Measurements from ENCODE around the gene CACNA2D1.

Gene CACNA2D1

DNA sequence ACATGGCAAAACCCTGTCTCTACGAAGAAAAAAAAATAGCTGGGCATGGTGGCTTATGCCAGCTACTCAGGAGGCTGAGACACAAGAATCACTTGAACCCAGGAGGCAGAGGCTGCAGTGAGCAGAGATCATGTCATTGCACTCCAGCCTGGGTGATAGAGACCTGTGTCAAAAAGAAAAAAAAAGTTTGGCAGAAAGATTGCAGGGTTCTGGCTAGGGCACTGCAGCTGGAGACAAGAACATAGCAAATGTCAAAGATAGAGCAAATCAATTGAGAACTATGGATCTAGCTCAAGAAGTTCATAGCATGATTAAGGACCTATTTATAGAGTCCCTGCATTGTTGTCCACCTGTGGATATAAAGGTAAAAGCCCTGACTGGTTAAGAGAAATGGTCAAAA is 79.5 kb downstream of the CACNA2D1 start:
- TF ChIP-seq TAF1 (IDR thresholded peaks at IDR 0.05; ENCODE audit: borderline replicate concordance, insufficient read depth, low read length) (no peak), SIN3A (IDR thresholded peaks at IDR 0.05; ENCODE audit: borderline replicate concordance, insufficient read depth, low read length) (no peak), FOXP2 (optimal IDR thresholded peaks at IDR 0.05; ENCODE audit: borderline replicate concordance, extremely low read depth, extremely low read length, insufficient read depth) (no peak), POLR2AphosphoS5 (IDR thresholded peaks at IDR 0.05; ENCODE audit: low read depth, low read length) (no peak)
- TF ChIP-seq, protein P1, sequence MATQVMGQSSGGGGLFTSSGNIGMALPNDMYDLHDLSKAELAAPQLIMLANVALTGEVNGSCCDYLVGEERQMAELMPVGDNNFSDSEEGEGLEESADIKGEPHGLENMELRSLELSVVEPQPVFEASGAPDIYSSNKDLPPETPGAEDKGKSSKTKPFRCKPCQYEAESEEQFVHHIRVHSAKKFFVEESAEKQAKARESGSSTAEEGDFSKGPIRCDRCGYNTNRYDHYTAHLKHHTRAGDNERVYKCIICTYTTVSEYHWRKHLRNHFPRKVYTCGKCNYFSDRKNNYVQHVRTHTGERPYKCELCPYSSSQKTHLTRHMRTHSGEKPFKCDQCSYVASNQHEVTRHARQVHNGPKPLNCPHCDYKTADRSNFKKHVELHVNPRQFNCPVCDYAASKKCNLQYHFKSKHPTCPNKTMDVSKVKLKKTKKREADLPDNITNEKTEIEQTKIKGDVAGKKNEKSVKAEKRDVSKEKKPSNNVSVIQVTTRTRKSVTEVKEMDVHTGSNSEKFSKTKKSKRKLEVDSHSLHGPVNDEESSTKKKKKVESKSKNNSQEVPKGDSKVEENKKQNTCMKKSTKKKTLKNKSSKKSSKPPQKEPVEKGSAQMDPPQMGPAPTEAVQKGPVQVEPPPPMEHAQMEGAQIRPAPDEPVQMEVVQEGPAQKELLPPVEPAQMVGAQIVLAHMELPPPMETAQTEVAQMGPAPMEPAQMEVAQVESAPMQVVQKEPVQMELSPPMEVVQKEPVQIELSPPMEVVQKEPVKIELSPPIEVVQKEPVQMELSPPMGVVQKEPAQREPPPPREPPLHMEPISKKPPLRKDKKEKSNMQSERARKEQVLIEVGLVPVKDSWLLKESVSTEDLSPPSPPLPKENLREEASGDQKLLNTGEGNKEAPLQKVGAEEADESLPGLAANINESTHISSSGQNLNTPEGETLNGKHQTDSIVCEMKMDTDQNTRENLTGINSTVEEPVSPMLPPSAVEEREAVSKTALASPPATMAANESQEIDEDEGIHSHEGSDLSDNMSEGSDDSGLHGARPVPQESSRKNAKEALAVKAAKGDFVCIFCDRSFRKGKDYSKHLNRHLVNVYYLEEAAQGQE (IDR thresholded peaks at IDR 0.05; ENCODE audit: insufficient read depth in 1 of 2, low read depth in 2 of 2, low read length in 2 of 2), result no peak

DNA sequence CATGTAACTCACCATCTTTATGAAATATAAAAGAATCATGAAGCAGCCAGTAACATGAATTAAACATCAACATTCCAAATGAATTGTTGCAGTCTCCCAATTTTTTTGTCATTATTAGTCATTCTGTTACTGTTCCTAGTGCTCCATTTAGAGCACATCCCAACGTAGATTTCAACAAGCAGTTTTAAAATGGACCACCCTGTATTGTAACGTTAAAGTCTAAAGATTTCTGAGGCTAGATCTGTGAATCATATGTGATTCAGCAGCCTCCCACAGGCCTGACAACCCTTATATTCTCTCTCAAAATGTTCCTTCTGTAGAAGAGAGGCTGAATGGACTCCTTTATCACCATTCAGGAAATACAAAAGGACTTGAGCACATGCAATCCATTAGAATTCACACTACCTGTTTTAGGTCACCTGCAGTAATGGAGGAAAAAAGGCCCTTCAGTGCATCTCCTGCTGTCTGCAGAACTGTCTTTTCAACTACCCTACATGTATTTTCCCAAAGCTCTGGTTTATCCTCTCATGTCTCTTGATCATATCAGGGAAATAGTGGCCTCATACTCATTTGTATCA is 81.4 kb downstream of the CACNA2D1 start:
- no peak for TF ChIP-seq TAF1 (IDR thresholded peaks at IDR 0.05; ENCODE audit: borderline replicate concordance, insufficient read depth, low read length)
- TF ChIP-seq FOXP2 (optimal IDR thresholded peaks at IDR 0.05; ENCODE audit: borderline replicate concordance, extremely low read depth, extremely low read length, insufficient read depth), result no peak
- no peak for TF ChIP-seq POLR2AphosphoS5 (IDR thresholded peaks at IDR 0.05; ENCODE audit: low read depth, low read length)
- TF ChIP-seq, protein P1 (IDR thresholded peaks at IDR 0.05; ENCODE audit: insufficient read depth in 1 of 2, low read depth in 2 of 2, low read length in 2 of 2), result no peak
- no peak for TF ChIP-seq SIN3A (IDR thresholded peaks at IDR 0.05; ENCODE audit: borderline replicate concordance, insufficient read depth, low read length)

DNA sequence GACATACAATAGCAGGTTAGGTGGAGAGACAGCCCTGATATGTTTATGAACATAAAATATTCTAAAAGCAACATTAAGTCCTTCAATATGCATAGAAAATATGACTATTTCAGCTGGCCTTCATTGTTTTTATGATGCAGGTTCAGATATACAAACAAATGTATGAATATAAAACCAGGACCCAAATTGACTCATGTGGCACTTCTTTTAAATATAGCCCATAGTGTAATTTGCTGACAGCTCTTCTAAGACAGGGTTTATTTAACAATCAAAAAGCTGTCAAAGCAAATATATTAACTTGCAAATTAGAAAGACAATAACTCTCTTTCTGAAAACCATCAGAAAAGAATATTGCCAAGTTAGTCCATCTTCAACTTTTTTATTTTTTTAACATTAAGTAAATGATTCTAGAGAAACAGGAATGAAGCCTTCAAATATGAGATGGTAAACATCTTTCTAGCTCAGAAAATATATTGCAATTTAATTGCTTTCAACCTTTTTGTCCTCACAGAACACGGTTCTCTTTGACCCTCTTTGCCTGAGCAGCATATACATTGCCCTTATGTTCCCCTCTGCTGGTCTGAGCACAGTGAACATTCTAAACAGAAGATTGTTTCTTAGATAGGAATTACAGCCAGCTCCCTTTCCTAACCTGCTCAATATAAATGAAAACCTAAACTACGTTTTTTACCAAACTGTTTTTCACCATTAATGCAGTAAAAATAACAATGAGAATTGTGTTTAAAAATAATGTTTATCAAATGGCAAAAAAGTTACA is 82.8 kb downstream of the CACNA2D1 start:
- no peak for TF ChIP-seq POLR2AphosphoS5 (IDR thresholded peaks at IDR 0.05; ENCODE audit: low read depth, low read length)
- no peak for TF ChIP-seq SIN3A (IDR thresholded peaks at IDR 0.05; ENCODE audit: borderline replicate concordance, insufficient read depth, low read length)
- TF ChIP-seq, protein P1 (IDR thresholded peaks at IDR 0.05; ENCODE audit: insufficient read depth in 1 of 2, low read depth in 2 of 2, low read length in 2 of 2), result no peak
- TF ChIP-seq TAF1 (IDR thresholded peaks at IDR 0.05; ENCODE audit: borderline replicate concordance, insufficient read depth, low read length), result no peak
- no peak for TF ChIP-seq FOXP2 (optimal IDR thresholded peaks at IDR 0.05; ENCODE audit: borderline replicate concordance, extremely low read depth, extremely low read length, insufficient read depth)

DNA sequence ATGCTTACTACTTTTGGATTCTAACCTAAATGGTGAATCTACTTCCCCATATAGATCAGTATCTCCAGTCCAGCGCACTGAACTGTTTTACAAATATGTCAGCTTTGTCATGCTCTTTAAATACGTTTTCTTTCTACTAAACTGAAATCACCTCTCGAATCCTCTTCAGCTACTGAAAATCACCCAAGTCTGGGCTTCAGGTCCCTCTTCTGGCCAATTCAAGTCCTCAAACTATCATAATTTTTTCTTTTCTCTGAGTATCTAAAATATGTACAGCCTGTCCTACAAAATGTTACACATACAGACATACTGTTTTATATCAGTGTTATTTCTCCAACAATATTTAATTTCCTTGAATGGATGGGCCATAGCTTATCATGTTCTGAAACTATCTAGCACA is 84.2 kb downstream of the CACNA2D1 start:
- no peak for TF ChIP-seq POLR2AphosphoS5 (IDR thresholded peaks at IDR 0.05; ENCODE audit: low read depth, low read length)

DNA sequence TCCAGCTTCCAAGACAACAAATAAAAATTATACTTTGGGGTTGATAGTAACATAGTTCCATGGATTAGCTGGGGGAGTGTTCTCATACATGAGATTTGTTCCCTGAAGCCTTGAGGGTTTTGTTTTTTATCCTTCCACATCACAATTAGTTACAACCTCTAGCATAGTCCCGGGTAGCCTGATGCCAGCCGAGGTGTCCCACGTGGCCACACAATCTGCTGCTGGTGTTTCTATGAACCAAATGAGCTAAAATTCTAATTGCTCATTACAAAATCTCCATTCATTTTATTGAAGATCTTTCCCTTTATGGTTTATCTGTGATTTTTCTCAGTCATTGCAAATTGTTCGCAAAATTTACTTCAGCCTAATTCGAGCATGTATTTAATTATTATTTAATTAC is 84.7 kb downstream of the CACNA2D1 start:
- TF ChIP-seq SIN3A (IDR thresholded peaks at IDR 0.05; ENCODE audit: borderline replicate concordance, insufficient read depth, low read length), result no peak
- TF ChIP-seq FOXP2 (optimal IDR thresholded peaks at IDR 0.05; ENCODE audit: borderline replicate concordance, extremely low read depth, extremely low read length, insufficient read depth), result no peak
- TF ChIP-seq, protein P1 (IDR thresholded peaks at IDR 0.05; ENCODE audit: insufficient read depth in 1 of 2, low read depth in 2 of 2, low read length in 2 of 2), result no peak
- no peak for TF ChIP-seq POLR2AphosphoS5 (IDR thresholded peaks at IDR 0.05; ENCODE audit: low read depth, low read length)
